Loucy (cell line): ENCODE data around the gene HAL.

Experiments used
- H2AFZ ChIP-seq: fragments of 200-600 bp; sonication (generic); 2 replicates; pipeline ENCODE4 v1.6.0; 2016; ENCODE audit warnings: antibody characterized with exemption, mild to moderate bottlenecking, low read length, moderate library complexity
- H3F3A ChIP-seq: fragments of 200-600 bp; 2 replicates; pipeline ENCODE4 v1.6.0; 2016; ENCODE audit warnings: antibody characterized with exemption, low read depth, mild to moderate bottlenecking
- H3K27me3 ChIP-seq: fragments of 200-600 bp; sonication (generic); 2 replicates; pipeline ENCODE4 v1.6.1; 2014; ENCODE audit warnings: low read length, mild to moderate bottlenecking; ENCODE audit not compliant: insufficient read depth, poor library complexity, severe bottlenecking
- H3K36me3 ChIP-seq: fragments of 200-600 bp; sonication (generic); 2 replicates; pipeline ENCODE4 v1.6.1; 2016; ENCODE audit warnings: low read length; ENCODE audit not compliant: insufficient read depth
- H3K4me1 ChIP-seq: fragments of 200-600 bp; sonication (generic); 2 replicates; pipeline ENCODE4 v1.5.1; 2014; ENCODE audit warnings: low read length, mild to moderate bottlenecking; ENCODE audit not compliant: insufficient read depth, poor library complexity, severe bottlenecking
- H3K4me2 ChIP-seq: fragments of 200-600 bp; sonication (generic); 2 replicates; pipeline ENCODE4 v1.6.0; 2014; ENCODE audit warnings: antibody characterized with exemption, low read length, low read depth, mild to moderate bottlenecking; ENCODE audit not compliant: poor library complexity, severe bottlenecking
- H3K4me3 ChIP-seq: fragments of 200-600 bp; sonication (generic); 2 replicates; pipeline ENCODE4 v1.5.1; 2014; ENCODE audit warnings: low read length, mild to moderate bottlenecking, mixed read lengths; ENCODE audit not compliant: poor library complexity, severe bottlenecking
- H3K79me2 ChIP-seq: fragments of 200-600 bp; sonication (generic); 2 replicates; pipeline ENCODE4 v1.6.1; 2014; ENCODE audit warnings: low read length; ENCODE audit not compliant: insufficient read depth
- H3K9ac ChIP-seq: fragments of 200-600 bp; sonication (generic); 2 replicates; pipeline ENCODE4 v1.6.0; 2014; ENCODE audit warnings: mild to moderate bottlenecking, low read depth, low read length, moderate library complexity; ENCODE audit not compliant: poor library complexity, severe bottlenecking
- H3K9me2 ChIP-seq: fragments of 200-600 bp; sonication (generic); replicated peaks from 2 replicates; pipeline ENCODE4 v1.6.1; 2016; ENCODE audit warnings: low read depth, low read length, mixed read lengths
- H3K9me3 ChIP-seq: fragments of 200-600 bp; sonication (generic); 2 replicates; pipeline ENCODE4 v1.6.1; 2014; ENCODE audit warnings: mild to moderate bottlenecking, antibody characterized with exemption, low read length, low read depth; ENCODE audit not compliant: insufficient read depth
- H4K20me1 ChIP-seq: fragments of 200-600 bp; sonication (generic); 2 replicates; pipeline ENCODE4 v1.6.0; 2014; ENCODE audit warnings: antibody characterized with exemption, low read length, mild to moderate bottlenecking; ENCODE audit not compliant: insufficient read depth, poor library complexity, severe bottlenecking
- CTCF ChIP-seq: fragments of 200-600 bp; sonication (generic); conservative IDR thresholded peaks from 2 replicates; pipeline ENCODE4 v1.5.1; 2014; ENCODE audit warnings: mild to moderate bottlenecking, antibody characterized with exemption, low read length
- EZH2phosphoT487 ChIP-seq: fragments of 200-600 bp; IDR thresholded peaks from 2 replicates; pipeline ENCODE4 v1.6.1; 2018; ENCODE audit warnings: antibody characterized with exemption, mild to moderate bottlenecking, moderate library complexity, borderline replicate concordance

HAL gene

GRCh38 chr12:96007729-96008128, 11.6 kb upstream of the HAL start:
- Histone ChIP-seq H4K20me1 (no peaks in the 10 kb centered on the region), H3K9me3 (no peaks in the 10 kb centered on the region), H2AFZ (no peak overlapping the region), H3F3A (no peaks in the 10 kb centered on the region), H3K27me3 (no peaks in the 10 kb centered on the region), H3K4me2 (no peak overlapping the region), H3K9ac (no peak overlapping the region), H3K36me3 (peaks cover 61% of the 10 kb centered on the region; the same call in 1 of the 2 replicates), H3K4me1 (no peaks in the 10 kb centered on the region), H3K9me2 (no peaks in the 10 kb centered on the region), H3K79me2 (no peaks in the 10 kb centered on the region), H3K4me3 (no peak overlapping the region)
- TF ChIP-seq EZH2phosphoT487 (no peak), CTCF (no peak)

- no peak overlapping the region for H2AFZ ChIP-seq
- H3K9ac ChIP-seq = no peak overlapping the region
- H3K79me2 ChIP-seq = no peaks in the 10 kb centered on the region
- H4K20me1 ChIP-seq = no peaks in the 10 kb centered on the region
- H3F3A ChIP-seq = no peaks in the 10 kb centered on the region
- H3K36me3 ChIP-seq = peaks cover 56% of the 10 kb centered on the region; the same call in 1 of the 2 replicates
- H3K4me1 ChIP-seq = no peaks in the 10 kb centered on the region
- H3K27me3 ChIP-seq = no peaks in the 10 kb centered on the region
- TF ChIP-seq CTCF (no peak), EZH2phosphoT487 (no peak)
- H3K4me3 ChIP-seq = no peak overlapping the region
- no peak overlapping the region for H3K4me2 ChIP-seq
- no peaks in the 10 kb centered on the region for H3K9me3 ChIP-seq
- H3K9me2 ChIP-seq = no peaks in the 10 kb centered on the region
Measured at GRCh38 chr12:96006727-96007126, 10.6 kb upstream of the HAL start.

GRCh38 chr12:96000858-96001257, 4.7 kb upstream of the HAL start:
- Histone ChIP-seq H3K9me3 (no peaks in the 10 kb centered on the region), H3K4me1 (no peaks in the 10 kb centered on the region), H3K4me2 (no peak overlapping the region), H2AFZ (no peak overlapping the region), H3K9me2 (no peaks in the 10 kb centered on the region), H4K20me1 (no peaks in the 10 kb centered on the region), H3K9ac (no peak overlapping the region), H3K4me3 (no peak overlapping the region), H3K36me3 (peaks cover 24% of the 10 kb centered on the region; the same call in 1 of the 2 replicates), H3K79me2 (no peaks in the 10 kb centered on the region), H3K27me3 (no peaks in the 10 kb centered on the region), H3F3A (no peaks in the 10 kb centered on the region)
- TF ChIP-seq EZH2phosphoT487 = no peak
- no peak for TF ChIP-seq CTCF
